ENCODE measurements around the gene MMP17. TPM values are rescaled to one million over a fixed set of nuclear protein-coding genes. Genes with fewer than 3 reads are reported as not detected.

The MMP17 gene
- not detected for total RNA-seq
- polyA plus RNA-seq = under 1 TPM in 1 of 4 donors, not detected in 3; 0.51 TPM

DNA sequence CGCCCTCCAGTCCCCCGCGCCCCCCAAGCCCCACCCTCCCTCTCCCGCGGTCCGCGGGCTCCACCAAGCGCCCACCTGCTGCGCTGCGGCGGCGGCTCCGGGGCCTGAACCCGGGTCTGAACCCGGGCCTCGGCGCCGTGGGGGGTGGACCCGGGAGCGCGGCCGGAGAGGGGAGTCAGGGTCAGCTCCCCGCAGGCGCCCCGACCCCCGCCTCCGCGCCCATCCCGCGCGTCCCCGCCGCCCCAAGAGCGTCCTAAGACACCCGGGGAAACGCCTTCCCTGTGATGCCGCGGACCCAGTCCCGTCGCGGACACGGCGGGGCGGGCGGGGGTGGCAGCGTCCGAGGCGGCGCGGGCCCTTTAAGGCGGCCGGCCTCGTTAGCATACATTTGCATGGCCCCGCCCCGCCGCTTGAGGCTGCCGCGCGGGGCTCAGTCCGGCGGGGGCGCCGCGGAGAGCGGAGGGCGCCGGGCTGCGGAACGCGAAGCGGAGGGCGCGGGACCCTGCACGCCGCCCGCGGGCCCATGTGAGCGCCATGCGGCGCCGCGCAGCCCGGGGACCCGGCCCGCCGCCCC lies at the start of gene MMP17:
MMP17 (plus strand) TSS at position 433 of the 574 bp plus-strand sequence; CDS start at position 535, 102 bp downstream.
- peaks cover 0 to 21% (median 1%) of the 10 kb centered on the region in 4 donors for H3K4me1 Mint-ChIP-seq
- H3K4me3 ChIP-seq (ENCODE audit: low read depth, low read length) = no peak within 1 kb of the TSS
- H3K36me3 Mint-ChIP-seq = no peaks in the 10 kb centered on the region
- peaks cover 52% of the 10 kb centered on the region for H3K27me3 Mint-ChIP-seq
- H3K27ac ChIP-seq (ENCODE audit: insufficient read depth, low read length, poor library complexity, severe bottlenecking) = no peak within 1 kb of the TSS
- no peak within 1 kb of the TSS for H3K27ac Mint-ChIP-seq
- peaks cover 2% of the 10 kb centered on the region for H3K27me3 ChIP-seq (ENCODE audit: control insufficient read depth, insufficient read depth, low read length)
- ATAC-seq (ENCODE audit: low read depth in 2 of 2) (peak; percentile 52 to 57), DNase-seq (peak in 2 of 3 donors; percentile 19 to 28)
- H3K9me3 Mint-ChIP-seq = peaks cover 0 to 7% (median 0%) of the 10 kb centered on the region in 7 donors
- H3K4me1 ChIP-seq (ENCODE audit: control insufficient read depth, insufficient read depth, low read length, poor library complexity, severe bottlenecking) = peaks cover 33% of the 10 kb centered on the region
- no peaks in the 10 kb centered on the region for H3K36me3 ChIP-seq (ENCODE audit: control insufficient read depth, insufficient read depth, low read length)
- peak within 1 kb of the TSS in 3 of 4 donors; percentile 51 to 66 (median 56) for H3K4me3 Mint-ChIP-seq
- no peaks in the 10 kb centered on the region for H3K9me3 ChIP-seq (ENCODE audit: control insufficient read depth in 2 of 2, low read length in 2 of 2)

DNA sequence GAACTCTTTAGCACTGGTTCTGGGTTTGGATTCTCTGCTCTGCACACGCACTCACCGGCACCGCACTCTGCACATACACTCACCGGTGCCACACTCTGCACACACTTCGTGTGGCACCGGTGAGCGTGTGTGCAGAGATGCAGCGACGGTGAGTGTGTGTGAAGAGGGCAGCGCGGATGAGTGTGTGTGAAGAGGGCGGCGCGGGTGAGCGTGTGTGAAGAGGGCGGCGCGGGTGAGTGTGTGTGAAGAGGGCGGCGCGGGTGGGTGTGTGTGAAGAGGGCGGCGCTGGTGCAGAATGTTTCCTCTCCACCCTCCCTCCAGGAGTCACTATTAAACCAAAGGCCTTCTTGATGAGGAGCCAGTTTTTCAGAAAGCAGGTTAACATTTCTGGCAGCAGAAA lies 49.2 kb upstream of the MMP17 start:
- ATAC-seq (ENCODE audit: low read depth in 2 of 2) (no peak), DNase-seq (no peak)
- Mint-ChIP-seq H3K27me3 (no peaks in the 10 kb centered on the region), H3K36me3 (peaks cover 27% of the 10 kb centered on the region), H3K4me1 (peaks cover 0 to 27% (median 17%) of the 10 kb centered on the region in 4 donors), H3K27ac (peak overlapping the region in 1 of 3 donors; percentile 92), H3K4me3 (no peak overlapping the region), H3K9me3 (peaks cover 0 to 1% (median 0%) of the 10 kb centered on the region in 7 donors)
- no peak overlapping the region for H3K27ac ChIP-seq (ENCODE audit: insufficient read depth, low read length, poor library complexity, severe bottlenecking)
- H3K4me3 ChIP-seq (ENCODE audit: low read depth, low read length) = no peak overlapping the region
- H3K4me1 ChIP-seq (ENCODE audit: control insufficient read depth, insufficient read depth, low read length, poor library complexity, severe bottlenecking) = peaks cover 9% of the 10 kb centered on the region
- no peaks in the 10 kb centered on the region for H3K9me3 ChIP-seq (ENCODE audit: control insufficient read depth in 2 of 2, low read length in 2 of 2)
- no peaks in the 10 kb centered on the region for H3K27me3 ChIP-seq (ENCODE audit: control insufficient read depth, insufficient read depth, low read length)
- peaks cover 57% of the 10 kb centered on the region for H3K36me3 ChIP-seq (ENCODE audit: control insufficient read depth, insufficient read depth, low read length)

DNA sequence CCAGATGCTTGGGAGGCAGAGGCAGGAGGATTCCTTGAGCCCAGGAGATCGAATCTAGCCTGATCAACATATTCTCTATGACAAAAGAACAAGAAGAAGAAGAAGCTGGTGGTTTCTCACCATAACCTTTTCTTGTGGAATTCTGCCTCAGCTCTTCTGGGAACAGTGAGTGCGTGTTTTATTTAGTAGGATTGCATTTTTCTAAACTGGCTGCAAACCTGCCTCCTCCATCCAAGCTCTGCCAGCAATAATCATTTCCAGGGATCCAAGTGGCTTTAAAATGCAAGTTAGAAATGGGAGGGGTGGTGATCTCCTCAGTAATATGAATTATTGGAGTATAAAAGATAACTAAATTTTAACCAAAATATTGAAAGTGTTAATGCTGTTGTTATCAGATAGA lies 46.1 kb upstream of the MMP17 start:
- peaks cover 0 to 3% (median 1%) of the 10 kb centered on the region in 4 donors for H3K4me1 Mint-ChIP-seq
- Histone ChIP-seq H3K4me1 (ENCODE audit: control insufficient read depth, insufficient read depth, low read length, poor library complexity, severe bottlenecking) (no peaks in the 10 kb centered on the region), H3K36me3 (ENCODE audit: control insufficient read depth, insufficient read depth, low read length) (peaks cover 74% of the 10 kb centered on the region), H3K27ac (ENCODE audit: insufficient read depth, low read length, poor library complexity, severe bottlenecking) (no peak overlapping the region), H3K27me3 (ENCODE audit: control insufficient read depth, insufficient read depth, low read length) (no peaks in the 10 kb centered on the region), H3K9me3 (ENCODE audit: control insufficient read depth in 2 of 2, low read length in 2 of 2) (no peaks in the 10 kb centered on the region), H3K4me3 (ENCODE audit: low read depth, low read length) (no peak overlapping the region)
- peaks cover 38% of the 10 kb centered on the region for H3K36me3 Mint-ChIP-seq
- H3K27me3 Mint-ChIP-seq = no peaks in the 10 kb centered on the region
- ATAC-seq (ENCODE audit: low read depth in 2 of 2) (no peak), DNase-seq (no peak)
- H3K4me3 Mint-ChIP-seq = no peak overlapping the region
- H3K9me3 Mint-ChIP-seq = peaks cover 0 to 1% (median 0%) of the 10 kb centered on the region in 7 donors
- H3K27ac Mint-ChIP-seq = no peak overlapping the region

DNA sequence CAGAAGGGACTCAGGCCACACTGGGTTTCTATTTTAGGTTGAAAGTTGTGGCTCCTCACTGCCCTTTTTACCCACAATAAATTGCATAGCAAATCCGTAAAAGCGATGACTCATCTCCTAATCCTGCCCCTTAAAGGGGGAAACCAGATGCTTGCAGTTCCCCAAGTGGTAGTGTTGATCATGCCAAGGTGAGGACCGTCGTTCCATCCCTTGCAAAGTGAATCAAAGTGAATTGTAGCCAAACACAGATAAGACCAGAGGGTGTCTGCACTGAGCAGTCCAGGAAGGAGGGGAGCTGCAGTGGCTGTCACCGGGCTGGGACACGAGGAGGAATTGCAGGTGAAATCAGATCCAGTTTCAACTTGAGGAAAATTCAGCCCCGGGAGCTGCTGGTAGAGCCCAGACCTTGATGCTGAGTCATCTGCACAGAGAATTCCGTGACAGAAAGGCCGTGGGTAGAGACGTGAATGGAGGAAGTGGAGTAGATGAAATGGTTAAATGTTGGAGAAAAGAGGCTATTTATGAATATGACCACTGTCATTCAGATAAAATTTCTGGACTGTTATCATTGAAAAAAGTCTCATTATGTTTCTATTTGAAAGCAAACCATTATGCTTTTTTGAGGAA lies 44.2 kb upstream of the MMP17 start:
- H3K36me3 ChIP-seq (ENCODE audit: control insufficient read depth, insufficient read depth, low read length) = peaks cover 79% of the 10 kb centered on the region
- H3K27ac Mint-ChIP-seq = no peak overlapping the region
- H3K9me3 ChIP-seq (ENCODE audit: control insufficient read depth in 2 of 2, low read length in 2 of 2) = no peaks in the 10 kb centered on the region
- H3K9me3 Mint-ChIP-seq = no peaks in the 10 kb centered on the region
- ATAC-seq (ENCODE audit: low read depth in 2 of 2) = no peak
- H3K27me3 ChIP-seq (ENCODE audit: control insufficient read depth, insufficient read depth, low read length) = no peaks in the 10 kb centered on the region
- H3K4me1 ChIP-seq (ENCODE audit: control insufficient read depth, insufficient read depth, low read length, poor library complexity, severe bottlenecking) = no peaks in the 10 kb centered on the region
- DNase-seq = no peak
- peaks cover 34% of the 10 kb centered on the region for H3K36me3 Mint-ChIP-seq
- H3K4me3 Mint-ChIP-seq = no peak overlapping the region
- H3K27me3 Mint-ChIP-seq = no peaks in the 10 kb centered on the region
- H3K27ac ChIP-seq (ENCODE audit: insufficient read depth, low read length, poor library complexity, severe bottlenecking) = no peak overlapping the region
- no peak overlapping the region for H3K4me3 ChIP-seq (ENCODE audit: low read depth, low read length)
- H3K4me1 Mint-ChIP-seq = peaks cover 0 to 3% (median 0%) of the 10 kb centered on the region in 4 donors

DNA sequence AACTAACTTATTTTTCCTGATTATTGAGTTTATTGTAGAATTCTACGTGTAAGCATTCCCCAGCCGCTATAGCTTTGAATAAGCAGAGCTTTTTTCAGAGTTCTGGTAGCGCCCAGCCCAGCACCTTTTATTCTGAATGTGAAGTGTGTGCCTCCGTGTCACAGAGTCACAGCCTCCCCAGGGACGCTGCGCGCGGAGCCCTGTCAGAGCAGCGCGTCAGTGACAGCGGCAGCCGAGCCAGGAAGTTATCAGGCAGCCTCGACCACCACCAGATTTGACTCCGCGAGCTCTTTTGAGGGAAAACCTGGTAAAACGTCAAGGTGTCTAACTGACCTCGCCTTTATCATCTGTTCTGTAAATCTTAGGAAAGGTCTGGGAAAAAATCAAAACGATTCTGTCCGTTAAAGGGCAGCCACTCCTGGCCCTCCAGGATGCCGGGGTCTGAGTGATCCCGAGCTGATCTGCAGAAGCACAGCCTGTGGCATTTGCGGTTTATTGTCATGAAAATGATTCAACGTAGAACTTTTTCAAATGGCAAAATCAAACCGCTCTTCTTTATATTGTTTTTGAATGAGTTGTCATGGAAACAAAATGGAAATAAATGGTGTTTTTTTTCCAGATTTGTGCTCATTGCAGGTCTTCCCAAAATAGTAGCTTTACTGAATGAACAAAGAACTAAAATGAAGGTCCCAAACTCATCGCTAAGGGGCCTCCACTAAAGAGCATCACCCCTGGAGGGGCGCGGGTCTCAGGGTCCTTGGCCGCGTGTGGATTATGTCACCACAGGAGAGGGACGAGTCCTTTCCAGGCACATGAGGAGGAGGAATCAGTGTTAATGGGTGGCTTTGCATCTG lies 43.1 kb upstream of the MMP17 start:
- peaks cover 0 to 3% (median 0%) of the 10 kb centered on the region in 4 donors for H3K4me1 Mint-ChIP-seq
- no peak overlapping the region for H3K4me3 ChIP-seq (ENCODE audit: low read depth, low read length)
- ATAC-seq (ENCODE audit: low read depth in 2 of 2) (no peak), DNase-seq (no peak)
- H3K27me3 ChIP-seq (ENCODE audit: control insufficient read depth, insufficient read depth, low read length) = no peaks in the 10 kb centered on the region
- no peaks in the 10 kb centered on the region for H3K9me3 ChIP-seq (ENCODE audit: control insufficient read depth in 2 of 2, low read length in 2 of 2)
- no peaks in the 10 kb centered on the region for H3K27me3 Mint-ChIP-seq
- H3K4me3 Mint-ChIP-seq = no peak overlapping the region
- H3K9me3 Mint-ChIP-seq = peaks cover 0 to 2% (median 0%) of the 10 kb centered on the region in 7 donors
- H3K4me1 ChIP-seq (ENCODE audit: control insufficient read depth, insufficient read depth, low read length, poor library complexity, severe bottlenecking) = no peaks in the 10 kb centered on the region
- no peak overlapping the region for H3K27ac Mint-ChIP-seq
- H3K27ac ChIP-seq (ENCODE audit: insufficient read depth, low read length, poor library complexity, severe bottlenecking) = no peak overlapping the region
- H3K36me3 Mint-ChIP-seq = peaks cover 36% of the 10 kb centered on the region
- peaks cover 82% of the 10 kb centered on the region for H3K36me3 ChIP-seq (ENCODE audit: control insufficient read depth, insufficient read depth, low read length)

DNA sequence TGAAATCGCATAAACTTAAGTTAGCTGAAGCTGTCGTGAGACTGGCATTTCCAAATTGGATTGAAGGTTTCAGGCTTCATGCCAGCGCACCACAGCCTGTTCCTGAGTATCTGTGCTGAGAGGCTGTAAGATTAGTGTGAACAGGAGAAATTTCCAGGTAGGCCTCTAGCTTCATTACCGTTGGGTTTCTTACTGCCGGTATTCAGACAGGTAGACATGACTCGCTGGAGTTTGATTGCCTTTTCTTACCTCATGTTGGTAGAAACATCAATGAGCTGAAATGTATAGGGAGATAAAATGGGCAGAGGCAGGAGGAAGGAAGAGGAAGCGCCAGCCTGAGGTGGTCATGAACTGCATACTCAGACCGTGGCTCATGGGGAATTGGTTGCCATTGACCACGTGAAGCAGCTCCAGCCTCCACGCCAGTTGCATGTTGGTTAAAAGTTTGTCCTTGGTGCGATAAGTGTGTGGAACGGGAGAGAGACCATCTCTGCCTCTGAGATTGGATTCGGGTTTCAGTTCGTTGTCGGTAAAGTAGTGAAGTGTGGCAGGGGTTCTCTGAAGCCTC lies 42.3 kb upstream of the MMP17 start:
- DNase-seq (no peak), ATAC-seq (ENCODE audit: low read depth in 2 of 2) (no peak)
- Mint-ChIP-seq H3K4me1 (peaks cover 0 to 3% (median 0%) of the 10 kb centered on the region in 4 donors), H3K36me3 (peaks cover 43% of the 10 kb centered on the region), H3K27me3 (no peaks in the 10 kb centered on the region), H3K27ac (no peak overlapping the region), H3K9me3 (peaks cover 0 to 2% (median 0%) of the 10 kb centered on the region in 7 donors), H3K4me3 (no peak overlapping the region)
- Histone ChIP-seq H3K4me3 (ENCODE audit: low read depth, low read length) (no peak overlapping the region), H3K27ac (ENCODE audit: insufficient read depth, low read length, poor library complexity, severe bottlenecking) (no peak overlapping the region), H3K9me3 (ENCODE audit: control insufficient read depth in 2 of 2, low read length in 2 of 2) (no peaks in the 10 kb centered on the region), H3K27me3 (ENCODE audit: control insufficient read depth, insufficient read depth, low read length) (no peaks in the 10 kb centered on the region), H3K4me1 (ENCODE audit: control insufficient read depth, insufficient read depth, low read length, poor library complexity, severe bottlenecking) (no peaks in the 10 kb centered on the region), H3K36me3 (ENCODE audit: control insufficient read depth, insufficient read depth, low read length) (peaks cover 82% of the 10 kb centered on the region)

DNA sequence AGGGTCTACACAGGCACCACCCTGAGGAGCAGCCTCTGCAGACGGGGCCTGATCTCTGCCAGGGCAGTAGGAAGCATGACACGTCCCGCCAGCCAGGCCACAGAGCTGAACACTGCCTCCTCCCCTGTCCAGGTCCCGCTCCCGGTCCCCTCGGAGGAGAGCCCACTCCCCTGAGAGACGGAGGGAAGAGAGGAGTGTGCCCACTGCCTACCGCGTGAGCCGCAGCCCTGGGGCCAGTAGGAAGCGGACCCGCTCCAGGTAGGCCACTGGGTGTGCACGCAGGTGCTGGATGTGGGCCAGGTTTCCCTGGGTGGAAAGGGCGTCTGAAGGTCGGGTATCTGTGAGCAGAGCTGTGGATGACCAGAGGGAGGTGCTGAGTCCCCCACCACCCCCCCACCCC lies 41.9 kb upstream of the MMP17 start:
- Histone ChIP-seq H3K9me3 (ENCODE audit: control insufficient read depth in 2 of 2, low read length in 2 of 2) (no peaks in the 10 kb centered on the region), H3K27me3 (ENCODE audit: control insufficient read depth, insufficient read depth, low read length) (no peaks in the 10 kb centered on the region), H3K4me3 (ENCODE audit: low read depth, low read length) (no peak overlapping the region), H3K27ac (ENCODE audit: insufficient read depth, low read length, poor library complexity, severe bottlenecking) (no peak overlapping the region), H3K4me1 (ENCODE audit: control insufficient read depth, insufficient read depth, low read length, poor library complexity, severe bottlenecking) (no peaks in the 10 kb centered on the region), H3K36me3 (ENCODE audit: control insufficient read depth, insufficient read depth, low read length) (peaks cover 83% of the 10 kb centered on the region)
- Mint-ChIP-seq H3K27me3 (no peaks in the 10 kb centered on the region), H3K36me3 (peaks cover 44% of the 10 kb centered on the region), H3K9me3 (peaks cover 0 to 2% (median 0%) of the 10 kb centered on the region in 7 donors), H3K27ac (no peak overlapping the region), H3K4me3 (no peak overlapping the region), H3K4me1 (peaks cover 0 to 3% (median 0%) of the 10 kb centered on the region in 4 donors)
- ATAC-seq (ENCODE audit: low read depth in 2 of 2) (no peak), DNase-seq (no peak)
